ENCODE data around the gene PXK. TPM values are rescaled to one million over a fixed set of nuclear protein-coding genes. Genes with fewer than 3 reads are reported as not detected.

PXK gene
- total RNA-seq, 1 donor: 64.4 TPM

DNA sequence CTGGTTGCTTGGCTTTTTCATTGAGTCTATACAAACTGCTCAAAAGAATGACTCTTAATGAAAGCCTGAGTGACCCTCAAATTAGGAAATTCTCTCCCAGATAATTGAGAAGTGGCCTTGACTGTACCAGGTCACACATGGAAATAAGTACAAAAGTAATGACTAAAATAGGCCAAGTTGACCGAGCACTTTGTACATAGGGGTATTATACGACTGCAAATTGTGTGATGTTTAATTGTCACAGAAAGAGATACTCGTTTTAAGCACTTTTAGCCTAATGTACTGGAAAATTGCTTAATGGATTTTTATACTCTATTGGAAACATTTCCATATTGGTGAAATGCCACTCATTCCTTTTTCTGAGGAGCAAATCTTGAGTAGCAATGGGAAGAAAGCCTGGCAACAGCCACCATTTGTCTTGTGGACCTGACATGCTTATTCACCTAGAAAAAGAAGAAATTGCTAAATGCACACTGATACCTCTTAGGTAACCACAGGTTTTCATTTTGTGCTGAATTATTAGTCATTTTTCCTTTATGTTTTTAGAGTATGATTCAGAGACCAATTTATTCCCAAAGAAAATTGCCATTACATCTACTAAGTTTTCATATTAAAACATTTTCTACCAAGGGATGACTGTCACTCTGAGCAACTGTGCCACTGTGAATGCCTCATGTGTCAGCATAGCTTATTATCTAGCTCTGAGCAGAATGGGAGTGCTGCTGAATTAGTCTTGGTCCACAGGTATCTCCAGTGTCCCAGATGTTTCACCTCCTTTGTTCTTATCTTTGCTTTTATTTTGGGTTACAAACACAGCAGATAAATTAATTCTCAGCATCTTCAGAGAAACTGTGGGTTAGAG lies 8.9 kb upstream of the PXK start:
- no peak overlapping the region for H3K4me3 ChIP-seq (ENCODE audit: low read depth, low read length)
- no peak for DNase-seq (ENCODE audit: low read depth)
- TF ChIP-seq, protein P1, sequence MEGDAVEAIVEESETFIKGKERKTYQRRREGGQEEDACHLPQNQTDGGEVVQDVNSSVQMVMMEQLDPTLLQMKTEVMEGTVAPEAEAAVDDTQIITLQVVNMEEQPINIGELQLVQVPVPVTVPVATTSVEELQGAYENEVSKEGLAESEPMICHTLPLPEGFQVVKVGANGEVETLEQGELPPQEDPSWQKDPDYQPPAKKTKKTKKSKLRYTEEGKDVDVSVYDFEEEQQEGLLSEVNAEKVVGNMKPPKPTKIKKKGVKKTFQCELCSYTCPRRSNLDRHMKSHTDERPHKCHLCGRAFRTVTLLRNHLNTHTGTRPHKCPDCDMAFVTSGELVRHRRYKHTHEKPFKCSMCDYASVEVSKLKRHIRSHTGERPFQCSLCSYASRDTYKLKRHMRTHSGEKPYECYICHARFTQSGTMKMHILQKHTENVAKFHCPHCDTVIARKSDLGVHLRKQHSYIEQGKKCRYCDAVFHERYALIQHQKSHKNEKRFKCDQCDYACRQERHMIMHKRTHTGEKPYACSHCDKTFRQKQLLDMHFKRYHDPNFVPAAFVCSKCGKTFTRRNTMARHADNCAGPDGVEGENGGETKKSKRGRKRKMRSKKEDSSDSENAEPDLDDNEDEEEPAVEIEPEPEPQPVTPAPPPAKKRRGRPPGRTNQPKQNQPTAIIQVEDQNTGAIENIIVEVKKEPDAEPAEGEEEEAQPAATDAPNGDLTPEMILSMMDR (IDR thresholded peaks at IDR 0.05; ENCODE audit: insufficient read depth, low read length): no peak

DNA sequence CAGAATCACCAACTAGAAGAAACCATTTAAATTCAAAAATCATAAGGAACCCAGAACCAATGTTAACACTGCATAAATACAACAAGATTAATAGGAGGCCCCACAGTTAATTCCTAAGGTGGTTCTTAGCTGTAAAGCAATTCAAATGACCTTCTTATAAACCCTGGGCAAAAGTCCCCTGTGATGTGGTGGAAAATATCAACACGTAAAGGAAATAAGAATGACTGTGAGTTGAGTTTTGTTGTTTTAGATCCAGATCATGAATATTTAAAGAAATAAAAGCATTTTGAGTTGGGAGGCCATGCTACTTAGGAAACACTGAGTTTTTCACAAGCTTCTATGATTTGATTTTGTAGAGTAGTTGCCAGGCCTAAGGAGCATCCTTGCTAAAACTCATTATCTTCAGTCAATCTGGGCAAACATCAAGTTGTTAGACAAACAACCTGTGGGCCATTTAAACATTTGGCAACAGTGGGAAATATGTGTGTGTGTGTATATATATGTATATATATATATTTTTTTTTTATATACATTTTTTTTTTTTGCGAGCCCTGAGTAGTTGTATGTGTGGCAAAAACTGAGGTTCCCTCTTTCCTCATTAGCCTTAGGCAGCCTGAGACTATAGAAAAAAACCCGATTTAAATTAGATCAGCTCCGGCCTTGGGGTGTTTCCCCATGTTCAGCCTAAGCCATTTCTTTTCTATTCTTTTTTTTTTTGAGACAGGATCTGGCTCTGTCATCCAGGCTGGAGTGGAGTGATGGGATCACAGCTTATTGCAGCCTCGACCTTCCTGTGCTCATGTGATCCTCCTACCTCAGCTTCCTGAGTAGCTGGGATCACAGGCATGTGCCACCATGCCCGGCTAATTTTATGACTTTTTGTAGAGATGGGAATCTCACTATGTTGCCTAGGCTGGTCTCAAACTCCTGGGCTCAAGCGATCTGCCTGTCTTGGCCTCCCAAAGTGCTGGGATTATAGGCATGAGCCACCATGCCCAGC lies 8.0 kb upstream of the PXK start:
- H3K4me3 ChIP-seq (ENCODE audit: low read depth, low read length): no peak overlapping the region
- peak; percentile 18 for DNase-seq (ENCODE audit: low read depth)
- TF ChIP-seq, protein P1 (IDR thresholded peaks at IDR 0.05; ENCODE audit: insufficient read depth, low read length): no peak

DNA sequence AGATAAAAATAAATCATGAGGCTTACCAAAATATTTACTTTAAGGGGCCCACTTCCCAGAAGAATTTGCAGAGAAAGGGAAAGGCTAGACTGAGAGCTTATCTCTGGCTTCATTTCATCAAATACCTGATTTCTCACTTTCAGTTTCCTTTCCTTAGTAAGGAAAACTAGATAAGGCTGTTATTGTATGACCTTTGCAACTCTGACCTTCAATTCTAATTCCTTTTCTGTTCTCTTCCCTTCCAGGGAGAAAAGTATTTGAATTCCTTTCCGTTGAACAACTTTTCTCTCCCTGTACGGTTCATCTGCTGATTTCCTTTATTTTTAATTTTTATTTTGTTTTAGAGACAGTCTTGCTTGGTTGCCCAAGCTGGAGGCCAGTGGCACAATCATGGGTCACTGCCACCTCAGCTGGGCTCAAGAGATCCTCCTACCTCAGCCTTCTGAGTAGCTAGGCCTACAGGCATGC lies 7.1 kb upstream of the PXK start:
- H3K4me3 ChIP-seq (ENCODE audit: low read depth, low read length): no peak overlapping the region
- DNase-seq (ENCODE audit: low read depth): peak; percentile 36
- TF ChIP-seq, protein P1 (IDR thresholded peaks at IDR 0.05; ENCODE audit: insufficient read depth, low read length): no peak

DNA sequence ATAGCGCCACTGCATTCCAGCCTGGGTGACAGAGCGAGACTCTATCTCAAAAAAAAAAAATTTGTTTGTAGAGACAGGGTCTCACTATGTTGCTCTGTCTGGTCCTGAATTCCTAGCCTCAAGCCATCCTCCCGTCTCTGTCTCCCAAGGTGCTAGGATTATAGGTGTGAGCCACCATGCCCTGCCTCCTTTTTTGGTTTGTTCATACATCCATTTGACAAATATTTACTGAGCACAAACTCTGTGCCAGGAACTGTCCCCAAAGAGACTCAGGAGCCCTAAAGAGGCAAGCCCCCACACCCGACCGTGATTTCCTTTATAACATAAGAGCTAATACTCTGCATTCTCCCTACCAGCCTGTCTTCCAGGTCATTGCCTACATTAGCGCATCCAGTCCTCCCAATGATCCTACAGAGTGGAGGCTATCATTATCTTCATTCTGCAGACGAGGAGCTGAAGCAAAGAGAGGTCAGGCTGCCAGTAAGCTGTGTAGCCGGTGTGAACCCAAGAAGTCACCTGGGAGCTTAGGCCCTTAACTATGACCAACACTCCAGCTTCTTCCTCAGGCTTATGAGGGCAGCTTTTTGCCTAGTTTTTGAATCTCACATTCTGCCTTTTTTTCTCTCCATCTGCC lies 6.3 kb upstream of the PXK start:
- TF ChIP-seq, protein P1 (IDR thresholded peaks at IDR 0.05; ENCODE audit: insufficient read depth, low read length): no peak
- H3K4me3 ChIP-seq (ENCODE audit: low read depth, low read length): no peak overlapping the region
- no peak for DNase-seq (ENCODE audit: low read depth)

DNA sequence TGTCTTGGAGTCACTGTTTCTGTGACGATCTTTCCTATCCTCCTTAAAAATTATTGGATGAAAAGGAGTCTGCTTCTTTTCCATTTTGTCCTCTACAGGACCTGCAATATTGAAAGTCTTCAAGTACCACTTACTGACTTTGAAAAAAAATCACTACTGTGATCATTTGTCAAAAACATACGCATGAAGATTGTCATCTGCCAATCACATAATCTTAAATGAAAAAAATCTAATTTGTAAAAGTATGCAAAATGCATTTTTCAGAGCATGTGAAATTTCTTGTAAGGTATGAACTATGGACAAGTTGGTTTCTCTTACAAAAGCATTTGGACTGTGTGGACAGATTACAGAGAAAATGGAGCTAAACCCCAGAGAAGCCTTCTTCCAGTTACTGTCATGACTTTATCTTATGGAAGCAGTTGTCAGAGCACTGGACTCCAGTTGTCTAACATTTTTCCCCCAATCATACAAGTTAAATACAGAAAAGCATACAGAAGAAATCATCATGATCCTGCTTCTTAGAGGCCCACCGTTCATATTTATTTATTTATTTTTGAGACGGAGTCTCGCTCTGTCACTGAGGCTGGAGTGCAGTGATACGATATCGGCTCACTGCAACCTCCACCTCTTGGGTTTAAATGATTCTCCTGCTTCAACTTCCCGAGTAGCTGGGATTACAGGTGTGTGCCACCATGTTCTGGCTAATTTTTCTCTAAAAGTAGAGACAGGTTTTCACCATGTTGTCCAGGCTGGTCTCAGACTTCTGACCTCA lies 3.4 kb upstream of the PXK start:
- TF ChIP-seq, protein P1 (IDR thresholded peaks at IDR 0.05; ENCODE audit: insufficient read depth, low read length): no peak
- no peak overlapping the region for H3K4me3 ChIP-seq (ENCODE audit: low read depth, low read length)
- no peak for DNase-seq (ENCODE audit: low read depth)

Measured in fibroblast of the aortic adventitia (primary cell).